Neural cell (in vitro differentiated cells): Measurements from ENCODE around the gene TMEM59L. TPM values are rescaled to one million over a fixed set of nuclear protein-coding genes. Genes with fewer than 3 reads are reported as not detected.

Experiments used
- H2AFZ ChIP-seq: fragments of 200-600, 300-800 bp; sonication (generic), shearing (Covaris generic); 2 replicates; pipeline ENCODE4 v1.6.0; 2014; ENCODE audit warnings: low read depth, mild to moderate bottlenecking, antibody characterized with exemption, low read length, moderate library complexity
- H3F3A ChIP-seq: fragments of 200-600 bp; shearing (Covaris generic); 2 replicates; pipeline ENCODE4 v1.6.1; 2016; ENCODE audit warnings: mild to moderate bottlenecking, moderate library complexity, mixed read lengths, antibody characterized with exemption, low read length; ENCODE audit not compliant: insufficient read depth, poor library complexity, severe bottlenecking
- H3K27ac ChIP-seq: fragments of 200-600, 300-800 bp; sonication (generic), shearing (Covaris generic); 2 replicates; pipeline ENCODE4 v1.5.1; 2014; ENCODE audit warnings: mild to moderate bottlenecking, low read length, moderate library complexity
- H3K27me3 ChIP-seq: fragments of 300-800, 200-600 bp; sonication (generic), shearing (Covaris generic); 2 replicates; pipeline ENCODE4 v1.6.0; 2014; ENCODE audit warnings: mild to moderate bottlenecking, low read depth, low read length, moderate library complexity; ENCODE audit not compliant: insufficient read depth
- H3K36me3 ChIP-seq: fragments of 300-800, 200-600 bp; sonication (generic), shearing (Covaris generic); 2 replicates; pipeline ENCODE4 v1.5.1; 2014; ENCODE audit warnings: mild to moderate bottlenecking, antibody characterized with exemption, low read length, moderate library complexity; ENCODE audit not compliant: insufficient read depth
- H3K4me2 ChIP-seq: fragments of 300-800, 200-600 bp; sonication (generic), shearing (Covaris generic); 2 replicates; pipeline ENCODE4 v1.6.0; 2014; ENCODE audit warnings: mild to moderate bottlenecking, low read length
- H3K4me3 ChIP-seq: fragments of 300-800, 200-600 bp; sonication (generic), shearing (Covaris generic); 2 replicates; pipeline ENCODE4 v1.5.1; 2014; ENCODE audit warnings: mild to moderate bottlenecking, low read length, moderate library complexity
- H3K79me2 ChIP-seq: fragments of 200-600 bp; shearing (Covaris generic); replicated peaks from 2 replicates; pipeline ENCODE4 v1.6.0; 2014; ENCODE audit warnings: mild to moderate bottlenecking, low read length, moderate library complexity; ENCODE audit not compliant: insufficient read depth
- H3K9ac ChIP-seq: fragments of 300-800, 200-600 bp; sonication (generic), shearing (Covaris generic); 2 replicates; pipeline ENCODE4 v1.6.1; 2016; ENCODE audit warnings: mild to moderate bottlenecking, low read length, mixed read lengths
- H3K9me2 ChIP-seq: fragments of 200-600 bp; shearing (Covaris generic); 2 replicates; pipeline ENCODE4 v1.6.1; 2016; ENCODE audit warnings: mild to moderate bottlenecking, low read length, mixed read lengths; ENCODE audit not compliant: insufficient read depth
- H3K9me3 ChIP-seq: fragments of 200-600, 300-800 bp; sonication (generic), shearing (Covaris generic); 2 replicates; pipeline ENCODE4 v1.6.1; 2016; ENCODE audit warnings: mild to moderate bottlenecking, mixed run types, low read length, moderate library complexity, mixed read lengths
- H4K20me1 ChIP-seq: fragments of 200-600 bp; shearing (Covaris generic); 2 replicates; pipeline ENCODE4 v1.6.1; 2016; ENCODE audit warnings: mild to moderate bottlenecking, mixed run types; ENCODE audit not compliant: insufficient read depth
- EP300 ChIP-seq: fragments of 450-650 bp; conservative IDR thresholded peaks from 2 replicates; pipeline ENCODE4 v1.6.1; 2014; ENCODE audit warnings: antibody characterized with exemption, mild to moderate bottlenecking, moderate library complexity; ENCODE audit not compliant: poor library complexity, severe bottlenecking
- EZH2 ChIP-seq: fragments of 200-600, 300-800 bp; shearing (Covaris generic), sonication (generic); IDR thresholded peaks from 2 replicates; pipeline ENCODE4 v1.6.1; 2014; ENCODE audit warnings: antibody characterized with exemption, low read length, borderline replicate concordance, mild to moderate bottlenecking; ENCODE audit not compliant: insufficient read depth, poor library complexity, severe bottlenecking
- MXI1 ChIP-seq: fragments of 450-650 bp; conservative IDR thresholded peaks from 2 replicates; pipeline ENCODE4 v1.6.1; 2014; ENCODE audit warnings: antibody characterized with exemption, mild to moderate bottlenecking; ENCODE audit not compliant: poor library complexity, severe bottlenecking
- POLR2AphosphoS5 ChIP-seq: IDR thresholded peaks from 2 replicates; pipeline ENCODE4 v1.6.1; 2012
- RAD21 ChIP-seq: fragments of 450-650 bp; conservative IDR thresholded peaks from 2 replicates; pipeline ENCODE4 v1.6.1; 2014; ENCODE audit warnings: antibody characterized with exemption, mild to moderate bottlenecking, moderate library complexity
- SMC3 ChIP-seq: fragments of 450-650 bp; conservative IDR thresholded peaks from 2 replicates; pipeline ENCODE4 v1.6.1; 2014; ENCODE audit warnings: antibody characterized with exemption, mild to moderate bottlenecking, moderate library complexity; ENCODE audit not compliant: poor library complexity
- TAF1 ChIP-seq: IDR thresholded peaks from 2 replicates; pipeline ENCODE4 v1.6.1; 2012; ENCODE audit warnings: low read depth
- polyA plus RNA-seq: library from polyadenylated mRNA; depleted of rRNA; stranded (reverse); fragments of >200 nt; gene quantifications from 2 replicates; pipeline ENCODE4 v1.2.3, GENCODE V29; 2014
- TF ChIP-seq, protein P1 (sequence below): fragments of 450-650 bp; IDR thresholded peaks from 2 replicates; pipeline ENCODE4 v1.5.1; 2014; ENCODE audit warnings: antibody characterized with exemption, mild to moderate bottlenecking, moderate library complexity; ENCODE audit not compliant: poor library complexity, severe bottlenecking
- TF ChIP-seq, protein P2 (sequence below): IDR thresholded peaks from 2 replicates; pipeline ENCODE4 v1.6.1; 2012; ENCODE audit warnings: borderline replicate concordance

The TMEM59L gene
- polyA plus RNA-seq, 1 donor from 2014 or later, result 138 TPM

DNA sequence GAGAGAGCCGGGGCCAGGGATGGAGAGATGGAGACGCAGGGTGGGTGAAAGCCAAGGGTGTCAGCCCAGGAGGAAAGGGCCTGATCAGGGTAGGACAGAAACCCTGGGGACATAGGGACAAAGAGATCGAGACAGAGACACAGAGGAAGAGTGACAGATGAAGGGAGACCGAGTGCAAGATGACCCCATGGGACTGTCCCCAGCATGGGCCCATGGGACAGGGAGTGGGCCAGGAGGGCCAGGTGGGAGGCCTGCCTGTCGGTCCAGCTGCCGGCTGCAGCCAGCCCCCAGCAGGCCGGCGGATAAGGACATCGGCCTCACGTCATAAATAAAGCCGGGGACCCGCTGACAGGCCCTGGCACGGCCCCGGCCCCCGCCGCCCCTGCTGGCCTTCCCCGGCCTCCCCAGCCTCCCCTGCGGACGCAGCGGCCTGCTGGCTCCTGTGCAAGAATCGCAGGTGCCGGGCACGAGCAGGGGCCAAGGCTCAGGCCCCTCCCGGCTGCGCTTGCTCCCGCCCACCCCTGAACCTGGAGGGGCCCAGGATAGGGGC is 17.8 kb upstream of the TMEM59L start:
- Histone ChIP-seq H2AFZ (peak overlapping the region; percentile 51), H3K27me3 (no peaks in the 10 kb centered on the region), H3K36me3 (no peaks in the 10 kb centered on the region), H3F3A (no peaks in the 10 kb centered on the region), H4K20me1 (no peaks in the 10 kb centered on the region), H3K4me3 (peak overlapping the region; percentile 65), H3K9me3 (no peaks in the 10 kb centered on the region), H3K27ac (no peak overlapping the region), H3K9me2 (no peaks in the 10 kb centered on the region), H3K79me2 (no peaks in the 10 kb centered on the region), H3K4me2 (peak overlapping the region; percentile 73), H3K9ac (peak overlapping the region; percentile 60)
- no peak for TF ChIP-seq EP300
- TF ChIP-seq TAF1, result no peak
- TF ChIP-seq EZH2, result no peak
- no peak for TF ChIP-seq POLR2AphosphoS5
- no peak for TF ChIP-seq RAD21
- TF ChIP-seq, protein P1, sequence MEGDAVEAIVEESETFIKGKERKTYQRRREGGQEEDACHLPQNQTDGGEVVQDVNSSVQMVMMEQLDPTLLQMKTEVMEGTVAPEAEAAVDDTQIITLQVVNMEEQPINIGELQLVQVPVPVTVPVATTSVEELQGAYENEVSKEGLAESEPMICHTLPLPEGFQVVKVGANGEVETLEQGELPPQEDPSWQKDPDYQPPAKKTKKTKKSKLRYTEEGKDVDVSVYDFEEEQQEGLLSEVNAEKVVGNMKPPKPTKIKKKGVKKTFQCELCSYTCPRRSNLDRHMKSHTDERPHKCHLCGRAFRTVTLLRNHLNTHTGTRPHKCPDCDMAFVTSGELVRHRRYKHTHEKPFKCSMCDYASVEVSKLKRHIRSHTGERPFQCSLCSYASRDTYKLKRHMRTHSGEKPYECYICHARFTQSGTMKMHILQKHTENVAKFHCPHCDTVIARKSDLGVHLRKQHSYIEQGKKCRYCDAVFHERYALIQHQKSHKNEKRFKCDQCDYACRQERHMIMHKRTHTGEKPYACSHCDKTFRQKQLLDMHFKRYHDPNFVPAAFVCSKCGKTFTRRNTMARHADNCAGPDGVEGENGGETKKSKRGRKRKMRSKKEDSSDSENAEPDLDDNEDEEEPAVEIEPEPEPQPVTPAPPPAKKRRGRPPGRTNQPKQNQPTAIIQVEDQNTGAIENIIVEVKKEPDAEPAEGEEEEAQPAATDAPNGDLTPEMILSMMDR, result no peak

DNA sequence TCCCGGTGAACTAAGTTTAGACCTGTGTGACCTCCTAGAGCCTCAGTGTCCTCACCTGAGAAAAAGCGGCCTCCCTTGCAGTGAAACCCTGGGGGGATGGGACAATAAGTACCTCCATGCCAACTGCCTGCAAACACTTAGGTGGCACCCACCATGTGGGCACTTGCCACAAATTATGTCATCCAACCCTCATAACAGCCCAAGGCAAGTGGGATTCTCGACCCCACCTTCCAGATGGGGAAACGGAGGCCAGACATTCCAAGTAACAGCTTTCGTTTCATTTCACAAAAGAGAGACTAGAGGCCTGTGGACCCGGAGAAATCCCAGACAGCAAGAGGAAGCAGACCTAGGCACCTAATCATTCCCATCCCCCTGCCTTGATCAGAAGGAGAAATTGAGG is 17.2 kb upstream of the TMEM59L start:
- Histone ChIP-seq H3K9me3 (no peaks in the 10 kb centered on the region), H3K27me3 (no peaks in the 10 kb centered on the region), H3F3A (no peaks in the 10 kb centered on the region), H3K79me2 (no peaks in the 10 kb centered on the region), H2AFZ (no peak overlapping the region), H3K27ac (no peak overlapping the region), H3K36me3 (no peaks in the 10 kb centered on the region), H4K20me1 (no peaks in the 10 kb centered on the region), H3K4me3 (no peak overlapping the region), H3K9ac (no peak overlapping the region), H3K9me2 (no peaks in the 10 kb centered on the region), H3K4me2 (no peak overlapping the region)
- TF ChIP-seq EZH2 (no peak), TAF1 (no peak), RAD21 (no peak), EP300 (no peak), POLR2AphosphoS5 (no peak), SMC3 (no peak), MXI1 (no peak)
- TF ChIP-seq, protein P2, sequence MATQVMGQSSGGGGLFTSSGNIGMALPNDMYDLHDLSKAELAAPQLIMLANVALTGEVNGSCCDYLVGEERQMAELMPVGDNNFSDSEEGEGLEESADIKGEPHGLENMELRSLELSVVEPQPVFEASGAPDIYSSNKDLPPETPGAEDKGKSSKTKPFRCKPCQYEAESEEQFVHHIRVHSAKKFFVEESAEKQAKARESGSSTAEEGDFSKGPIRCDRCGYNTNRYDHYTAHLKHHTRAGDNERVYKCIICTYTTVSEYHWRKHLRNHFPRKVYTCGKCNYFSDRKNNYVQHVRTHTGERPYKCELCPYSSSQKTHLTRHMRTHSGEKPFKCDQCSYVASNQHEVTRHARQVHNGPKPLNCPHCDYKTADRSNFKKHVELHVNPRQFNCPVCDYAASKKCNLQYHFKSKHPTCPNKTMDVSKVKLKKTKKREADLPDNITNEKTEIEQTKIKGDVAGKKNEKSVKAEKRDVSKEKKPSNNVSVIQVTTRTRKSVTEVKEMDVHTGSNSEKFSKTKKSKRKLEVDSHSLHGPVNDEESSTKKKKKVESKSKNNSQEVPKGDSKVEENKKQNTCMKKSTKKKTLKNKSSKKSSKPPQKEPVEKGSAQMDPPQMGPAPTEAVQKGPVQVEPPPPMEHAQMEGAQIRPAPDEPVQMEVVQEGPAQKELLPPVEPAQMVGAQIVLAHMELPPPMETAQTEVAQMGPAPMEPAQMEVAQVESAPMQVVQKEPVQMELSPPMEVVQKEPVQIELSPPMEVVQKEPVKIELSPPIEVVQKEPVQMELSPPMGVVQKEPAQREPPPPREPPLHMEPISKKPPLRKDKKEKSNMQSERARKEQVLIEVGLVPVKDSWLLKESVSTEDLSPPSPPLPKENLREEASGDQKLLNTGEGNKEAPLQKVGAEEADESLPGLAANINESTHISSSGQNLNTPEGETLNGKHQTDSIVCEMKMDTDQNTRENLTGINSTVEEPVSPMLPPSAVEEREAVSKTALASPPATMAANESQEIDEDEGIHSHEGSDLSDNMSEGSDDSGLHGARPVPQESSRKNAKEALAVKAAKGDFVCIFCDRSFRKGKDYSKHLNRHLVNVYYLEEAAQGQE, result no peak
- TF ChIP-seq, protein P1, result no peak
